SHP77 (cell line): Measurements from ENCODE around the gene BTN1A1.
A peak's percentile ranks its signal among the peaks of the same experiment; 100 is the strongest.
"Not testable (repeated sequence)": the region's sequence is repeated elsewhere in the genome, so short reads cannot be mapped to it uniquely, and the experiment has no call there.

Source experiments
- DNase-seq, 2 experiments: peaks; one replicate each; lab custom pipeline; 2025; lab: John Stamatoyannopoulos, UW

Gene BTN1A1

DNA sequence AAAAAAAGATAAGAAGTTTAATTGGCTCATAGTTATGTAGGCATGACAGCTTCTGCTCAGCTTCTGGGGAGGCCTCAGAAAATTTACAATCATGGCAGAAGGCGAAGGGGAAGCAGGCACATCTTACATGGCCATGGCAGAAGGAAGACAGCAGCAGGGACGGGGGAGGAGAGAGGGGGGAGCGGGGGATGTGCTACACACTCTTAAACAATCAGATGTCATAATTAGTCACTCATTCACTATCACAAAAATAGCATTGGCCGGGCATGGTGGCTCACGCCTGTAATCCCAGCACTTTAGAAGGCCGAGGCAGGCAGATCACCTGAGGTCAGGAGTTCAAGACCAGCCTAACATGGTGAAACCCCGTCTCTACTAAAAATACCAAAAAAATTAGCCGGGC is 10.9 kb downstream of the BTN1A1 start:
- not testable (repeated sequence) for DNase-seq

GRCh38 chr6:26514984-26515383 is 14.9 kb downstream of the BTN1A1 start:
- DNase-seq, result no peak

DNA sequence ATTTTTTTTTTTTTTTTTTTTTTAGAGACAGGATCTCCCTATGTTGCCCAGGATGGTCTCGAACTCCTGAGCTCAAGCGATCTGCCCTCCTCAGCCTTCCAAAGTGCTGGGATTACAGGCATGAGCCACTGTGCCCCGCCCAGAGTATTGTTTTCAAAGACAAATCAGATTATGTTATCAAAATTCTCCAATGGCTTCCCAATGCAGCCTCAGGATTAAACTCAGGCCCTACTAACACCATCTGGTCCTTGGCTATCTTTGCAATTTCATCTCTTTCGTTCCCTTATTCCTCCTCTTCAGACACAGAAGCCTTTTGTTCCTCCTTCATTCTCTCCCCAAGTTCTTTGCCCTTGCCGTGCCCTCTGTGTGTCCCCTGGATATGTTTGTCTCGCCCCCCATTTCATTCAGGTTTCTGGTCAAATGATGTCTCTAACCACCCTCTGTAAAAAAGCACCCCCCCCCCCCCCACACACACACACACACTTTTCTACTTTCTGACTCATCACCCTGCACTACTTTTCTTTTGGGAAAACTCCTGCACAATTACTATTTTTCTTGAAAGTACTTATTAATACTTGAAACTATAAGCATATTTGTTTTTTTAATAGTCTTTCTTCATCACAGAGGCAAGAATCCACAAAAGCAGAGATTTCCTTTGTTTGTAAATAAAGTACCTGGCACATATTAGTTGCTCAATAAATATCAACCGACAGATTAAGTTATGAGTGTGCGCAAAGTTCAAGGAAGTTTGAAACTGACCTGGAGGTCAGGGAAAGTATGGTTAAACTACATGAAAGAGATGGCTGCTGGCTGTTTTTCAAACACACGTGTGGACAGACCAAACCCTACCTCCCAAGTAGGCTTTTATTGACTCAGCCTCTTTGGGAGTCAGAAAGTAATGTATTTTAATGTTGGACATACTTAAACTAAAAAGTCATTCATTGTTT is 16.7 kb downstream of the BTN1A1 start:
- DNase-seq, result no peak

DNA sequence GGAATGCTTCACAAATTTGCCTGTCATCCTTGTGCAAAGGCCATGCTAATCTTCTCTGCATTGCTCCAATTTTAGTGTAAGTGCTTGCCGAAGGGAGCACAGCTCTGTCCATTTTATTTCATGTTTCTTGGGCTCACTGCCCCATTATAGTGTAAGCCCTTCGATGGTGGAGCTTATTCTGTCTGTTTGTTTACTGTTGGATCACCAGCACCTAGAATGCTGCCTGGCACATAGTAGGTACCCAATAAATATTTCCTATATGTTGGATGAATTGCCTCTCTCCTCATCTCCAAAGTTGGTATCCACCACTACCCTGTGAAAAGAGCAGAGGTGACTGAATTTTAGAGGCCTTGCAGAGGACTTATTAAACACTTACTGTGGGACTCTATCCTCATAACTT is 19.3 kb downstream of the BTN1A1 start:
- no peak for DNase-seq

- peak; percentile 56 to 63 for DNase-seq
Measured at GRCh38 chr6:26520237-26520849, 20.2 kb downstream of the BTN1A1 start.

DNA sequence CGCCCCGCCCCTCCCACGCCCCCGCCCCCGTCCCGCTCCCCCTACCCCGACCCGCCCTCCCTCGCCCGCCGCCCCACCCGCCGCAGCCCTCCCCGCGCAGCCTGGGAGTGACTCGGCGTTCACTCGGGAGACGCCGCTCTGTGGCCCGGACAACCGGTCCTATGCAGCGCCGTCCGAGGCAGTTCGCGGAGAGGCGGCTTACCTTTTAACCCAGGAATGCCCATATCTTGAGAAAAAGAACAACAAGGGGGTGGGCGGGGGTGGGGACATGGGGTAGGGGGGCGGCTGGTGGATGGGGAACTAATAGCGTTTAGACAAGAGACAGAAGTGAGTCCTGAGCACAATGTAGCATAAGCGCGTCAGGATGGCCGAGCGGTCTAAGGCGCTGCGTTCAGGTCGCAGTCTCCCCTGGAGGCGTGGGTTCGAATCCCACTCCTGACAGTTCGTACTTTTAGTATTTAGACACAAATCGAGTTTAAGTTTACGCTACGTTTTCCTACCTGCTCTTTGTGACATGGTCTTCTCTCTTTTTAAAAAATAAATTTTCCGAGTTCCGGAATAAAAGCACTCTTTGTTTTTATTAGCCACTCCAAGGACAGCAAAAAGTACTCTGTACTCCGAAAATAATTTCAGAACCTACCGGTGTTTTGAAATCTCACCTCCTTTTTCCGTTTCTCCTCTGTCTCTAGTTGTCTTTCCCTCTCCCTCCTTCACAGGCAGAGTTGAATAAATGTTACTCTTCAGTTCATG is 20.9 kb downstream of the BTN1A1 start:
- peak; percentile 54 to 79 for DNase-seq

DNA sequence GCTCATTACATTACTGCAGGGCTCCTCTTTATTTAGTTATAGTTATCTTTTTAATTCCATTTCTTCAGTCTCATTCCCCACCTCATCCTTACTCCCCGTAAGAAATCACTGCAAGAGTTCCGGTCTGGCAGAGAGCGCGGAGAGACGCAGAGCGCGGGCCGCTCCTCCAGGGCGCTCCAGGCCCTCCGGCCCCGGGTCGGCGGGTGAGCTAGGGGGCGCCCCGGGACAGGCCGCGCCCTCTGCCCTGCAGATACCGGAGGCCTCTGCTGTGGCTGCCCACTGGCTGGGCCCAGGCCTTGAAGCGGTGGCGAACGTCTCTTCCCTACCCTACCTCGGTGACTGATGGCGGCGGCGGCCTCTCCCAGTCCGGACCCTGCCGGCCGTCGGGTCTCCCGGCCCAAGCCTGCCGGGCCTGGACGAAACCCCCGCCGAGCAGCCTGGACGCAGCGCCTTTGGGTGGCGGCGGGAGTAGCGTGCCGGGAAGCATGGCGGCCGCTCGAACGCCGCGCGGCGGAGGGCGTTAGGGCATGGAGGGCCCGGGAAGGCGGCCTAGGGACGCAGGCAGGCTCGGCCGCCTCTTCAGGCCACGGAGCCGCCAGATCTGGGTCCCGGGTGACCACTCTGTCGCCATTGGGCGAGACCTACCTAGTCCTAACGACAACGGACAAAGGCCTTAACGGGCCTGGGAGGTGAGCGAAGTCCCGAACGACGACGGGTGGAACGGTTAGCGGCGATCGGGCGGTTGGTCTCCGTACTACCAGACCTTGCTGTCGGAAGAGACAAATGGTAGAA is 21.7 kb downstream of the BTN1A1 start:
- peak in 1 of 2 experiments; percentile 51 for DNase-seq

DNA sequence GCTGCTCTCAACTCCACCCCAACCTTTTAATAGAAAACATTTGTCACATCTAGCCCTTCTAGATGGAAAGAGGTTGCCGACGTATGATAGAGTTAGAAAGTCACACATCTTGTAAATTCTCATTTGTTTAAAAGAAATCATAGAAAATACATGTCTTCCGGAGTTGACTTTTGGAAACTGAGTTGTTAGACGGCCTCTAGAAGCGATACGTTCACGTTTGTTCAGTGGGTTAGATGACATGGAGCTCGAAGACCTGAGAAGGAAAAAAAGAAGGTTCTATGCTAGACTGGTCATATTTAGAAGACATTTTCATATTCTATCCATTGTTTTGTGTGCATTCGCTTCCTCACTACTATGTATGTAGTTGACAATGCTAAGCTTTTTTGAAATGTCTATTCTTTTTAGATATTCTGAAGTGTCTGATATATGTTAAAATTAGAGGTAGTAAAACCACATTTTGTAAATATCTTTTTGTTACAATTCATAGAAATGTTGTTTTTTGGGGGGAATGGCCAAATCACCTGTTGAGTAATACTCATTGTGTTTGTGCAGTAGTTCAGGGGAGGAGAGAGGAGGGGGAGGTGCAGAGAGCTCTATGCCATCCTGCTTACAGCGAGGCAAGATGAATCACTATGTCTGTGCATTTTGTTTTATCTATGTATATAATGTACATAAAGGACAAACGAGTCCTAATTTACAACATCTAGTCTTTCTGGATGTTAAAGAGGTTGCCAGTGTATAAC is 22.6 kb downstream of the BTN1A1 start:
- DNase-seq, result peak in 1 of 2 experiments; percentile 33

DNA sequence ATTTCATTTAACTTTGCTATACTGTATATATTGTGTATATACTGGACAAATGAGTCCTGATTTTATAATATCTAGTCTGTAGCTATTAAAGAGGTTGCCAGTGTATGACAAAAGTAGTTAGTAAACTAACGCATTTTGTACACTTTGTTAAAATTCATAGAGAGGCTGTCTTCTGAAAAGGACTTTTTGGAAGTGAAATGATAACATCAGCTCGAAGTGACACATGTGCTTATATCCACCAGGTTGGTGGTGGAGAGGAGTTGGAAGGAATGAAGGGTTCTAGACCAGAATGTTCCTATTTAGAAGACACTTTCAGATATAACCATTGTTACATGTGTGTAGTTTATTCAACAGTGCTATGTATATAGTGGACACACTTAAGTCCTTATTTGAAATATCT is 24.2 kb downstream of the BTN1A1 start:
- DNase-seq, result not testable (repeated sequence)

DNA sequence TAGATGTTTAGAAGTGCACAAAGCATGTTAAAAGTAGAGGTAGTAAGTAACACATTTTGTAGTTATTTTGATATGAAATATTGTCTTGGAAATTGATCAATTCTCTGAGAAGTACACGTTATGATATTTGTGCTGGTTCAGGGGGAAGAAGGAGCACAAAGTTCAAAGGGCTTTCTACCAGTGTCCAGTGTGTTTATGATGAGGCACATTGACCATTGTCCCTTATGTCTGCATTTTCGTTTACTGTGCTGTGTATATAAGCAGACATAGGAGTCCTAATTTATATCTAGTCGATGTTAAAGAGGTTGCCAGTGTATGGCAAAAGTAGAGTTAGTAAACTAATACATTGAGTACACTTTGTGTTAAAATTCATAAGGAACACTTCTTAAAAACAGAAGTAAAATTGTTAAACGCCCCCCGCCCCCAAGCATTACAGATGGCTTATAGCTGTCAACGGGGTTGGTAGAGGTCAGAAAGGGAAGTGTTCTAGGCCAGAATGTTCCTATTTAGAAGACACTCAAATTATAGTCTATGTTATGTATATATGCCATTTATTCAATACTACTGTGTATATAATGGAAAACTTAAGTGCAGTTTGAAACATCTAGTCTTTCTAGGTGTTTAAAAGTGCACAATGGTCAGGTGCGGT is 24.7 kb downstream of the BTN1A1 start:
- no peak for DNase-seq

GRCh38 chr6:26525838-26526237 is 25.7 kb downstream of the BTN1A1 start:
- DNase-seq, result no peak

- no peak for DNase-seq
Measured at GRCh38 chr6:26526928-26527327, 26.8 kb downstream of the BTN1A1 start.

- DNase-seq, result no peak
Measured at GRCh38 chr6:26530203-26530602, 30.1 kb downstream of the BTN1A1 start.

- no peak for DNase-seq
Measured at GRCh38 chr6:26531897-26532296, 31.8 kb downstream of the BTN1A1 start.

- DNase-seq, result peak; percentile 64 to 84
Measured at GRCh38 chr6:26532699-26533531, 32.8 kb downstream of the BTN1A1 start.

GRCh38 chr6:26533532-26533931 is 33.4 kb downstream of the BTN1A1 start:
- DNase-seq, result no peak

GRCh38 chr6:26534681-26535465 is 34.8 kb downstream of the BTN1A1 start:
- DNase-seq, result peak; percentile 74 to 78

DNA sequence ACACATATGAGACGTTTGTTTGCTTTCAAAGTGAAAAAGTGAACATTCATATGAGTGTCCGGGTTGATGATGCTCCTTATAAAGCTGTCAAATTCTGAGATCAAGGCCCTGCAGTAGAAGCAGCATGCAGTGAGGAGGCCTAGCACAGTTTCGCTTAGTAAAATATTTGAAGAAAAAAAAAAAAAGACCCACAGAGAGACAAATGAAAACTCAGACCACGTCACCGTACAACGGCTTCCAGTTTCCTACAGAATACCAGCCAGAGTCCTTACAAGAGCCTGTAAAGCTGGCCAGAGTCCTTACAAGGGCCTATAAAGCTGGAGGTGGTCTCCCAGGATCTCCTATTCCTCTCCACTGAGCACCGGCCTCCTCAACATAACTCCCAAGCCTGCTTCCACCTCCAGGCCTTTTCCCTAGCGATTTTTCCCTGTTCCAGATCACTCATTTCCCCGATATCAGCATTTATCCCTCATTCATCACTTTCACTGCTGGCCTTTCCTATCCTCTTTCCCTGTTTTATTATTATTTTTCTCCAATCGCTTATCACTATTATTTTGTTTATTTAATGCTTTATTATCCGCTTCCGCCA is 36.6 kb downstream of the BTN1A1 start:
- DNase-seq, result peak in 1 of 2 experiments; percentile 34
